Activated naive CD4-positive, alpha-beta T cell treated with anti-CD3 and anti-CD28 coated beads for 36 hours (primary cell): Measurements from ENCODE around the gene LRRC71. TPM values are rescaled to one million over a fixed set of nuclear protein-coding genes. Genes with fewer than 3 reads are reported as not detected.
A peak's percentile ranks its signal among the peaks of the same experiment; 100 is the strongest.

ENCODE experiments used
- CTCF ChIA-PET: fragments of 350-600 bp; sonication (Branson Sonifier 250); formaldehyde crosslinking; loops from one replicate; lab custom pipeline; 2021; ENCODE audit warnings: antibody characterized with exemption; lab: Charles Lee
- DNase-seq: peaks from one replicate; pipeline ENCODE4 v3.0.0-alpha.2; 2020
- H3K27ac Mint-ChIP-seq: one replicate; pipeline ENCODE4 v1.8.0; 2021; ENCODE audit warnings: mild to moderate bottlenecking, mixed read lengths
- H3K27me3 Mint-ChIP-seq: one replicate; pipeline ENCODE4 v1.8.0; 2021; ENCODE audit warnings: low read depth, mixed read lengths
- H3K36me3 Mint-ChIP-seq: one replicate; pipeline ENCODE4 v1.8.0; 2021; ENCODE audit warnings: low read depth, mixed read lengths
- H3K4me1 Mint-ChIP-seq: one replicate; pipeline ENCODE4 v1.8.0; 2021; ENCODE audit warnings: low read depth, mixed read lengths
- H3K4me3 Mint-ChIP-seq: one replicate; pipeline ENCODE4 v1.8.0; 2021; ENCODE audit warnings: mild to moderate bottlenecking, moderate library complexity, mixed read lengths
- H3K9me3 Mint-ChIP-seq: one replicate; pipeline ENCODE4 v1.8.0; 2021; ENCODE audit warnings: mixed read lengths
- intact Hi-C: fragments of 100-400 bp; cut with micrococcal nuclease; formaldehyde crosslinking; loops from one replicate; pipeline ENCODE4 v1.15.1; 2023
- total RNA-seq, 2 experiments: library from RNA; stranded (reverse); gene quantifications; one replicate each; pipeline ENCODE4 v1.2.3, GENCODE V29; 2021

Gene LRRC71
- total RNA-seq, 2 experiments from 2014 or later: not detected

- Mint-ChIP-seq H3K36me3 (no peaks in the 10 kb centered on the region), H3K27me3 (peaks cover 5% of the 10 kb centered on the region), H3K9me3 (no peaks in the 10 kb centered on the region), H3K27ac (no peak overlapping the region), H3K4me3 (no peak overlapping the region), H3K4me1 (no peaks in the 10 kb centered on the region)
- CTCF ChIA-PET: interaction anchor here (0.6 to 3.7 kb wide), 11 partner anchors 9 to 441 kb away, joined by 3 to 15 read pairs (median 5); no protein-coding TSS in a partner anchor
- intact Hi-C loops: loop anchor here (1.0 to 5.0 kb wide), 4 partner anchors 17 to 247 kb away; no protein-coding TSS in a partner anchor
- peak; percentile 63 for DNase-seq
Observed at GRCh38 chr1:156910309-156910782, 10.1 kb upstream of the LRRC71 start.

GRCh38 chr1:156911577-156912298, 8.7 kb upstream of the LRRC71 start:
- DNase-seq: no peak
- H3K4me3 Mint-ChIP-seq: no peak overlapping the region
- intact Hi-C loops: loop anchor here (5.0 kb wide), 2 partner anchors 51 to 246 kb away; no protein-coding TSS in a partner anchor
- H3K9me3 Mint-ChIP-seq: no peaks in the 10 kb centered on the region
- no peaks in the 10 kb centered on the region for H3K4me1 Mint-ChIP-seq
- H3K27ac Mint-ChIP-seq: no peak overlapping the region
- H3K36me3 Mint-ChIP-seq: no peaks in the 10 kb centered on the region
- CTCF ChIA-PET: interaction anchor here (0.8 to 3.7 kb wide), 11 partner anchors 9 to 163 kb away, joined by 3 to 15 read pairs (median 4); no protein-coding TSS in a partner anchor
- peaks cover 17% of the 10 kb centered on the region for H3K27me3 Mint-ChIP-seq

DNA sequence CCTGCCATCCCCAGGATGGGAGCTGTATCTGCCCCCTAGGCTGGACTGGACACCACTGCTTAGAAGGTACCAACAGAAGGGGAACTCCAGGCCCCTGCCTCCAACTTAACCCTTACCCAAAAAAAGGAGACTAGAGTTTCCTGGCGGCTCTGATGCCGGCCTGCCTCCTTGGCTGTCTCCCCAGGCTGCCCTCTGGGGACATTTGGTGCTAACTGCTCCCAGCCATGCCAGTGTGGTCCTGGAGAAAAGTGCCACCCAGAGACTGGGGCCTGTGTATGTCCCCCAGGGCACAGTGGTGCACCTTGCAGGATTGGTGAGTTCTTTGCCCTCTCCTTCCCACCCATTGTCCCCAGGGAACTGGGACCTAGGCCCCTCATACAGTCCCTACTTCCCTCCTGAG, 8.1 kb upstream of the LRRC71 start:
- no peak overlapping the region for H3K4me3 Mint-ChIP-seq
- intact Hi-C loops: loop anchor here (5.0 kb wide), 2 partner anchors 50 to 245 kb away; no protein-coding TSS in a partner anchor
- no peaks in the 10 kb centered on the region for H3K36me3 Mint-ChIP-seq
- no peaks in the 10 kb centered on the region for H3K9me3 Mint-ChIP-seq
- H3K27me3 Mint-ChIP-seq: peaks cover 17% of the 10 kb centered on the region
- no peak for DNase-seq
- CTCF ChIA-PET: interaction anchor here (1.0 to 3.7 kb wide), 6 partner anchors 10 to 162 kb away, joined by 4 to 15 read pairs (median 6); no protein-coding TSS in a partner anchor
- no peak overlapping the region for H3K27ac Mint-ChIP-seq
- H3K4me1 Mint-ChIP-seq: no peaks in the 10 kb centered on the region

- H3K4me1 Mint-ChIP-seq: no peaks in the 10 kb centered on the region
Observed at GRCh38 chr1:156912861-156913808, 7.3 kb upstream of the LRRC71 start.

GRCh38 chr1:156913809-156914387, 6.5 kb upstream of the LRRC71 start:
- CTCF ChIA-PET: interaction anchor here (0.8 to 3.7 kb wide), 5 partner anchors 10 to 22 kb away, joined by 3 to 15 read pairs (median 4); no protein-coding TSS in a partner anchor
- intact Hi-C loops: loop anchor here (5.0 kb wide), 2 partner anchors 48 to 243 kb away; no protein-coding TSS in a partner anchor
- no peak overlapping the region for H3K4me3 Mint-ChIP-seq
- no peaks in the 10 kb centered on the region for H3K9me3 Mint-ChIP-seq
- H3K27me3 Mint-ChIP-seq: peaks cover 22% of the 10 kb centered on the region
- H3K27ac Mint-ChIP-seq: no peak overlapping the region
- no peaks in the 10 kb centered on the region for H3K4me1 Mint-ChIP-seq
- H3K36me3 Mint-ChIP-seq: no peaks in the 10 kb centered on the region
- no peak for DNase-seq

More at GRCh38 chr1:156912861-156913808, 7.3 kb upstream of the LRRC71 start:
- Mint-ChIP-seq H3K36me3 (no peaks in the 10 kb centered on the region), H3K9me3 (no peaks in the 10 kb centered on the region), H3K27me3 (peaks cover 17% of the 10 kb centered on the region), H3K4me3 (no peak overlapping the region), H3K27ac (no peak overlapping the region)
- CTCF ChIA-PET: interaction anchor here (0.8 to 3.7 kb wide), 5 partner anchors 10 to 21 kb away, joined by 3 to 15 read pairs (median 4); no protein-coding TSS in a partner anchor
- no peak for DNase-seq
- intact Hi-C loops: loop anchor here (5.0 kb wide), 2 partner anchors 49 to 244 kb away; no protein-coding TSS in a partner anchor

GRCh38 chr1:156914440-156914856, 6.0 kb upstream of the LRRC71 start:
- CTCF ChIA-PET: no interaction called here
- intact Hi-C loops: loop anchor here (5.0 kb wide), 2 partner anchors 48 to 243 kb away; no protein-coding TSS in a partner anchor
- no peak for DNase-seq
- Mint-ChIP-seq H3K27ac (no peak overlapping the region), H3K27me3 (peaks cover 28% of the 10 kb centered on the region), H3K4me1 (no peaks in the 10 kb centered on the region), H3K36me3 (no peaks in the 10 kb centered on the region), H3K9me3 (no peaks in the 10 kb centered on the region), H3K4me3 (no peak overlapping the region)

DNA sequence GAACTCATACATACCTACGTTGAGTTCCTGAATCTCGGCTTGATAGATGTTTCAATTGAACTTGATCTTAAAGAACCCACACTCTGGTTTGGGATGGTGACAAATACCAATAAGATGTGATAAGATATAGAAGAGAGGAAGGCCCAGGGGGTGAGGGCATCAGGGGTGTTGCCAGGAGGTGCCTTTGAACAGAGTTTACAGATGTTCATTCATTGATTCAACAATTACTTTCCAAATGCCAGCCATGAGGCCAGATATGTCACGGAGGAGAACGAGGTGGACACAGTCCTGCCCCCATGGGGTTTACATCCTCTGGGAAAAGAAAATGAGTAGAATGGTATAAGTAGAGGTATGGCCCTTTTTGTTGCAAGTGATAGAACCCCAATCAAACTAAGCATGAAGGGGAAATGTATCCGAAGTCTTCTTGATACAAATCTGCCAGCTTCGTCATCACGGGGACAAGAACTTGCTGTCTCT, 659 bp downstream of the LRRC71 start:
- H3K4me3 Mint-ChIP-seq: no peak overlapping the region
- no peak for DNase-seq

DNA sequence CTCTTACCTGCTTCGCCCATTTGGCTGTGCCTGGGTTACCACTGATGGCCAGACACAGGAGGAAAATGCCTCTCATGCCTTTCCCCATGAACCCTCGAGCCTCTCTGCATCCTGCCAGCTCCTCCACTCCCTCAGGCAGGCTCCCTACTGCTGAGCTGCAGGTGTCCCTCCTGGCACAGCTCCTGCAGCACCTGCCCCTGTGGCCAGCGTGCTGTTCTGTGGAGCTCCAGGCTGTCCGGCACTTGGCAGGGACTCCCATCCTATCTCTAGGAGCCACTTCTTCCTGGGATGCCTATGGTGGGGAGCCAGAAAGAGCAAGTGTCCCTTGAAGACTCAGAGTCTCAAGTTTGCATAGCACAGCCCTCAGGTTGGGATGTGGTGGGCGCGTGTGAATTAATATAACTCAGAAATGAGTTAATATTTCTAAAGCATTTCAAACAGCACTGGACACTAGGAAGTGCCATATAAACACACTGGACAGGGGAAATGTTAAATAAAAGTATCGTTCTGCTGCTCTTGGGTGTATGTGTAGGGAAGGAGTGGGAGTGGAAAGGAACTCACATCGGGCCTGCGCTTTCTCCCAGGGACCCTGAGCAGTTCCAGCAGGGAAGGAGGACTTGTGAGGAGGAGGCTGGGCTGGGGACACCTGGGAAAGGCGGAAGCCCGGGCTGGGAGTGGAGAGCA, 2.7 kb downstream of the LRRC71 start:
- Mint-ChIP-seq H3K4me1 (peaks cover 16% of the 10 kb centered on the region), H3K27ac (no peak overlapping the region), H3K36me3 (no peaks in the 10 kb centered on the region), H3K27me3 (peaks cover 84% of the 10 kb centered on the region), H3K4me3 (no peak overlapping the region), H3K9me3 (no peaks in the 10 kb centered on the region)
- CTCF ChIA-PET: interaction anchor here (0.7 to 6.9 kb wide), 5 partner anchors 10 to 127 kb away, joined by 3 to 79 read pairs (median 6); partner anchors contain the start of gene PEAR1
- intact Hi-C loops: no loop called here
- DNase-seq: no peak

More for the DNA sequence above, 659 bp downstream of the LRRC71 start:
- Mint-ChIP-seq H3K27ac (no peak overlapping the region), H3K9me3 (no peaks in the 10 kb centered on the region), H3K36me3 (no peaks in the 10 kb centered on the region), H3K27me3 (peaks cover 71% of the 10 kb centered on the region), H3K4me1 (peaks cover 6% of the 10 kb centered on the region)
- CTCF ChIA-PET: interaction anchor here (2.0 to 2.7 kb wide), 2 partner anchors 10 to 30 kb away, joined by 6 to 19 read pairs; no protein-coding TSS in a partner anchor
- intact Hi-C loops: no loop called here

DNA sequence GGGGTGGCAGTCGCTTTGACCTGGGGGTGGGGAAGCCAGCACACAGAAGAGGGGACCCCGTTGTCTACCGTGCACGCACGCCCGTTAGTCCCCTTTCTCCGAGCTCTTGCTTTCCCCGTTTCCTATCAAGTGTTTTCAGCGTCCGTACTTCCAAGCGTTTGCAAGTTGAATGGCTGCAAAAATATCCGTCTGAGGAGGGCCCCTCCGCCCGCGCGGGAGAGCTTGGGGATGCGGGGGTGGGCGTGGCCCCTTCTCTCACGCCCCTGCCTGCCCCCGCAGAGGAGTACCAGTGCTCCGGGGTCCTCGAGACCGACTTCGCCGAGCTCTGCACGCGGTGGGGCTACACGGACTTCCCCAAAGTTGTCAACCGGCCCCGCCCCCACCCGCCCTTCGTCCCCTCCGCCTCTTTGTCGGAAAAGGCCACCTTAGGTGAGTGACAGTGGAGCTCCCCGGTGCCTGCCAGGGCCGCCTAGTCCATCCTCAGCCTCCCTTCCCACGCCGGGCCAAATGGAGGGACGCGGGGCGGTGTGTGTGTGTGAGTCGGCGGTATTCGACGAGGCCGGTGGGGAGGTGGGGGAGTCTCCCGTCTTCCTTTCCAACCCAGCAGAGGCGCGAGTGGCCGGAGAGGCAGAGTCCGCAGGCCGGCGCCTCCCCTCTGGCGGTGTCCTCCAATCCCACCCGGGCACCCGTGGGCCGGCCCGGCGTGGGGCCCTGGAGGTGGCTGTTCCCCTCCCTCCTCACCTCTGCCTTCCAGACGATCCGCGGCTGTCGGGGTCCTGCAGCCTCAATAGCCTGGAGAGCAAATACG, 3.4 kb downstream of the LRRC71 start:
- CTCF ChIA-PET: interaction anchor here (1.0 to 6.9 kb wide), 3 partner anchors 11 to 32 kb away, joined by 3 to 79 read pairs (median 4); partner anchors contain the start of gene PEAR1
- Mint-ChIP-seq H3K4me3 (no peak overlapping the region), H3K27ac (no peak overlapping the region), H3K9me3 (no peaks in the 10 kb centered on the region), H3K27me3 (peaks cover 85% of the 10 kb centered on the region), H3K36me3 (no peaks in the 10 kb centered on the region), H3K4me1 (peaks cover 16% of the 10 kb centered on the region)
- intact Hi-C loops: no loop called here
- DNase-seq: no peak

GRCh38 chr1:156924478-156925153, 4.2 kb downstream of the LRRC71 start:
- CTCF ChIA-PET: interaction anchor here (0.6 to 6.9 kb wide), 3 partner anchors 11 to 33 kb away, joined by 3 to 79 read pairs (median 3); partner anchors contain the start of gene PEAR1
- Mint-ChIP-seq H3K27ac (no peak overlapping the region), H3K9me3 (no peaks in the 10 kb centered on the region), H3K36me3 (no peaks in the 10 kb centered on the region), H3K4me1 (peaks cover 16% of the 10 kb centered on the region), H3K27me3 (peaks cover 86% of the 10 kb centered on the region), H3K4me3 (no peak overlapping the region)
- DNase-seq: no peak
- intact Hi-C loops: no loop called here
